HEK293 (cell line): ENCODE data around the gene CSF3.

Source experiments
- CTCF ChIA-PET: fragments of 350-600 bp; formaldehyde crosslinking; extraction: SDS; loops from one replicate; lab custom pipeline; 2021; ENCODE audit warnings: antibody characterized with exemption; lab: Yijun Ruan, JAX
- POLR2A ChIA-PET: fragments of 300-600 bp; formaldehyde crosslinking; extraction: SDS; loops from one replicate; lab custom pipeline; 2020; ENCODE audit warnings: antibody characterized with exemption, inconsistent platforms; lab: Yijun Ruan, JAX
- H3K27ac ChIP-seq: fragments of 200-500 bp; sonication (Bioruptor generic); 2 replicates; pipeline ENCODE4 v1.5.1; 2014; ENCODE audit warnings: low read depth, low read length, control low read depth, inconsistent platforms; ENCODE audit errors: extremely low read depth
- H3K36me3 ChIP-seq, 2 experiments: fragments of 200-500 bp in 1 of 2; sonication (Bioruptor generic) in 1 of 2; 1 replicate in 1 of 2; 2 replicates in 1 of 2; pipeline ENCODE4 v1.5.1; 2014 to 2017; ENCODE audit warnings: inconsistent platforms in 2 of 2, low read length in 2 of 2; ENCODE audit not compliant: control insufficient read depth in 2 of 2, insufficient read depth in 1 of 2
- H3K4me1 ChIP-seq: fragments of 200-500 bp; sonication (Bioruptor generic); 2 replicates; pipeline ENCODE4 v1.5.1; 2014; ENCODE audit warnings: mild to moderate bottlenecking, low read length, inconsistent platforms; ENCODE audit not compliant: control insufficient read depth, insufficient read depth
- H3K4me3 ChIP-seq: 2 replicates; pipeline ENCODE4 v1.5.1; 2011; ENCODE audit warnings: low read depth, mild to moderate bottlenecking, control low read depth, low read length, moderate library complexity
- H3K9me3 ChIP-seq: fragments of 200-500 bp; sonication (Bioruptor generic); 2 replicates; pipeline ENCODE4 v1.5.1; 2014; ENCODE audit warnings: low read depth, low read length, inconsistent platforms; ENCODE audit not compliant: control insufficient read depth, insufficient read depth
- BCL11B ChIP-seq: fragments of 450-650 bp; formaldehyde crosslinking; IDR thresholded peaks from 2 replicates; pipeline ENCODE4 v1.5.1; 2016; ENCODE audit warnings: low read depth, missing biosample characterization, missing genetic modification characterization
- BCL6B ChIP-seq: fragments of 450-650 bp; formaldehyde crosslinking; IDR thresholded peaks from 2 replicates; pipeline ENCODE4 v1.5.1; 2017; ENCODE audit warnings: missing biosample characterization, missing genetic modification characterization
- GLIS1 ChIP-seq: fragments of 450-650 bp; formaldehyde crosslinking; IDR thresholded peaks from 2 replicates; pipeline ENCODE4 v1.5.1; 2016; ENCODE audit warnings: missing biosample characterization, missing genetic modification characterization
- RBAK ChIP-seq: fragments of 450-650 bp; formaldehyde crosslinking; IDR thresholded peaks from 2 replicates; pipeline ENCODE4 v1.5.1; 2016; ENCODE audit warnings: missing biosample characterization, missing genetic modification characterization
- ZBTB44 ChIP-seq: fragments of 450-650 bp; IDR thresholded peaks from 2 replicates; pipeline ENCODE4 v1.5.1; 2018; ENCODE audit warnings: missing biosample characterization, mild to moderate bottlenecking, missing genetic modification characterization
- ZFP37 ChIP-seq: fragments of 450-650 bp; formaldehyde crosslinking; IDR thresholded peaks from 2 replicates; pipeline ENCODE4 v1.5.1; 2016; ENCODE audit warnings: missing biosample characterization, missing genetic modification characterization
- ZNF146 ChIP-seq: fragments of 450-650 bp; formaldehyde crosslinking; IDR thresholded peaks from 2 replicates; pipeline ENCODE4 v1.5.1; 2016; ENCODE audit warnings: missing biosample characterization, missing genetic modification characterization
- ZNF16 ChIP-seq: fragments of 450-650 bp; formaldehyde crosslinking; IDR thresholded peaks from 2 replicates; pipeline ENCODE4 v1.5.1; 2016; ENCODE audit warnings: low read depth, missing biosample characterization, missing genetic modification characterization
- ZNF239 ChIP-seq: fragments of 450-650 bp; formaldehyde crosslinking; IDR thresholded peaks from 2 replicates; pipeline ENCODE4 v1.5.1; 2016; ENCODE audit warnings: missing biosample characterization, missing genetic modification characterization
- ZNF394 ChIP-seq: fragments of 450-650 bp; formaldehyde crosslinking; IDR thresholded peaks from 2 replicates; pipeline ENCODE4 v1.5.1; 2016; ENCODE audit warnings: missing biosample characterization, missing genetic modification characterization, mild to moderate bottlenecking, moderate library complexity, borderline replicate concordance
- ZNF449 ChIP-seq: fragments of 450-650 bp; formaldehyde crosslinking; IDR thresholded peaks from 2 replicates; pipeline ENCODE4 v1.5.1; 2017; ENCODE audit warnings: missing biosample characterization, mild to moderate bottlenecking, missing genetic modification characterization, moderate library complexity
- ZNF501 ChIP-seq: fragments of 450-650 bp; formaldehyde crosslinking; IDR thresholded peaks from 2 replicates; pipeline ENCODE4 v1.5.1; 2016; ENCODE audit warnings: missing biosample characterization, missing genetic modification characterization
- ZNF544 ChIP-seq: fragments of 450-650 bp; formaldehyde crosslinking; IDR thresholded peaks from 2 replicates; pipeline ENCODE4 v1.5.0; 2017; ENCODE audit warnings: missing biosample characterization, missing genetic modification characterization
- ZNF549 ChIP-seq: fragments of 450-650 bp; IDR thresholded peaks from 2 replicates; pipeline ENCODE4 v1.5.1; 2018; ENCODE audit warnings: missing biosample characterization, missing genetic modification characterization, mild to moderate bottlenecking, inconsistent platforms, moderate library complexity
- ZNF600 ChIP-seq: fragments of 450-650 bp; formaldehyde crosslinking; IDR thresholded peaks from 2 replicates; pipeline ENCODE4 v1.5.1; 2016; ENCODE audit warnings: missing biosample characterization, missing genetic modification characterization
- ZNF624 ChIP-seq: fragments of 450-650 bp; formaldehyde crosslinking; IDR thresholded peaks from 2 replicates; pipeline ENCODE4 v1.5.1; 2017; ENCODE audit warnings: missing biosample characterization, missing genetic modification characterization

The CSF3 gene

GRCh38 chr17:39974433-39974832 is 40.8 kb upstream of the CSF3 start (continued):
- TF ChIP-seq BCL6B (no peak), ZNF544 (tag by site-specific recombination) (no peak)
- TF ChIP-seq, all 188 proteins: peak for 0

- TF ChIP-seq ZNF501 (tag by site-specific recombination) = no peak
- TF ChIP-seq ZBTB44 = no peak
- TF ChIP-seq ZNF624 (tag by site-specific recombination) = no peak
- TF ChIP-seq ZNF549 (tag by site-specific recombination) = no peak
- no peak for TF ChIP-seq BCL11B (tag by site-specific recombination)
- TF ChIP-seq ZFP37 = no peak
- TF ChIP-seq ZNF449 (tag by site-specific recombination) = peak; percentile 51; the same call in 1 of the 2 replicates
- no peak for TF ChIP-seq ZNF146 (tag by site-specific recombination)
- peak; percentile 76; the same call in 1 of the 2 replicates for TF ChIP-seq ZNF394 (tag by site-specific recombination)
- TF ChIP-seq RBAK (tag by site-specific recombination) = no peak
- TF ChIP-seq ZNF239 (tag by site-specific recombination) = no peak
- POLR2A ChIA-PET = interaction anchor here (0.6 kb wide), 1 partner anchor 59 kb away, joined by 3 read pairs; no protein-coding TSS in a partner anchor
Measured at GRCh38 chr17:39975801-39976200, 39.4 kb upstream of the CSF3 start.

GRCh38 chr17:39979016-39979670 is 36.1 kb upstream of the CSF3 start:
- TF ChIP-seq ZNF16 (tag by site-specific recombination) = no peak
- TF ChIP-seq GLIS1 (tag by site-specific recombination) = peak; percentile 32; the same call in 1 of the 2 replicates
- TF ChIP-seq ZNF600 = peak; percentile 79
- no peaks in the 10 kb centered on the region for H3K9me3 ChIP-seq
- no peak overlapping the region for H3K27ac ChIP-seq
- no peaks in the 10 kb centered on the region; the same call in 1 of the 2 replicates for H3K4me1 ChIP-seq
- CTCF ChIA-PET = interaction anchor here (0.6 to 6.3 kb wide), 14 partner anchors 10 to 363 kb away, joined by 3 to 72 read pairs (median 4); no protein-coding TSS in a partner anchor
- H3K4me3 ChIP-seq = no peak overlapping the region
- peaks cover 5 to 6% of the 10 kb centered on the region in 2 experiments; a peak in 2 of 3 replicates for H3K36me3 ChIP-seq
- POLR2A ChIA-PET = interaction anchor here (1.6 to 2.5 kb wide), 4 partner anchors 17 to 52 kb away, joined by 11 to 41 read pairs (median 18); partner anchors contain the start of genes LRRC3C and ORMDL3

More at GRCh38 chr17:39975801-39976200, 39.4 kb upstream of the CSF3 start:
- Histone ChIP-seq H3K9me3 (no peaks in the 10 kb centered on the region), H3K4me3 (no peak overlapping the region), H3K36me3 (no peaks in the 10 kb centered on the region), H3K4me1 (no peaks in the 10 kb centered on the region), H3K27ac (no peak overlapping the region)
- CTCF ChIA-PET = interaction anchor here (0.6 to 5.5 kb wide), 6 partner anchors 18 to 1285 kb away, joined by 3 to 36 read pairs (median 4); no protein-coding TSS in a partner anchor
